Gastrocnemius medialis (tissue), 4 donors: ENCODE measurements around the gene ERFL.

Experiments used
- CTCF ChIP-seq, 5 experiments: fragments of 450-650 bp in 3 of 5; fragments of 200-600 bp in 2 of 5; sonication (generic) in 2 of 5; IDR thresholded peaks in 4 of 5; conservative IDR thresholded peaks in 1 of 5; 1 replicate in 4 of 5; 2 replicates in 1 of 5; pipeline ENCODE4 v1.5.1; 2016 to 2019; ENCODE audit warnings: antibody characterized with exemption in 5 of 5, mild to moderate bottlenecking in 3 of 5, moderate library complexity in 3 of 5
- POLR2A ChIP-seq, 2 donors: fragments of 450-650 bp; IDR thresholded peaks; one replicate each; pipeline ENCODE4 v1.6.1; 2017; ENCODE audit warnings: antibody characterized with exemption in 2 of 2, mild to moderate bottlenecking in 2 of 2, moderate library complexity in 2 of 2

- TF ChIP-seq CTCF (IDR thresholded peaks at IDR 0.05 in 4 of 5, conservative IDR thresholded peaks at IDR 0.05 in 1 of 5) (no peak), POLR2A (IDR thresholded peaks at IDR 0.05) (no peak)
Observed at GRCh38 chr19:41859213-41859617, 69.0 kb downstream of the ERFL start.
